Stimulated activated CD4-positive, alpha-beta T cell treated with anti-CD3 and anti-CD28 coated beads, Interleukin-15, amount 100 ng/mL, for 48 hours (primary cell): ENCODE measurements around the gene LENG9.
A peak's percentile ranks its signal among the peaks of the same experiment; 100 is the strongest.
"Not testable (repeated sequence)": the region's sequence is repeated elsewhere in the genome, so short reads cannot be mapped to it uniquely, and the experiment has no call there.

ENCODE experiments used
- DNase-seq, 2 donors: peaks; one replicate each; pipeline ENCODE4 v3.0.0-alpha.2; 2020; ENCODE audit warnings: low read depth in 2 of 2

The LENG9 gene

DNA sequence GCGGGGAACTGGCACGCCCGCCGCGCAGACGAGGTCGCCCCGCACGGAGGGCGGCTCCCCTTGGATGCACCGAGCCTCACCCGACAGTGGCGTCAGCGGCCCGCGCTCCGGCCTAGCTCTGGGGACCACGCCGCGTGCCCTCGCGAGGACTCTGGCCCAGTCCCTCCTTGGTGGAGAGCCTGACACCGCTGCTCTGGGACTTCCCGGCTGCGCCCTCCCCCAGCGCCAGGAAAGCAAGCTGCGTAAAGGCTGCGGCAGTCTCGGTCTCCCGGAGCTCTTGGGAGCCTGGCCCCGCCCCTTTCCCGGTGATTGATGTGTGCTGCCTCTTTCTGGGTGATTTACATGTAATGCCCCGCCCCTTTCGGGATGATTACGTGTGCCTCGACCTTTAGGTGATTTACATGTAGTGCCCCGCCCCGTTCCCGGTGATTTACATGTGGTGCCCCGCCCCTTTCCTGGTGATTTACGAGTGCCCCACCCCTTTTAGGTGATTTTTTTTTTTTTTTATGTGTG lies at the start of gene LENG9:
Gene LENG9 (minus strand): TSS at position 248 of the 513 bp plus-strand sequence. CDS start 252 bp downstream, outside the sequence.
- DNase-seq, result peak; percentile 98 to 99

DNA sequence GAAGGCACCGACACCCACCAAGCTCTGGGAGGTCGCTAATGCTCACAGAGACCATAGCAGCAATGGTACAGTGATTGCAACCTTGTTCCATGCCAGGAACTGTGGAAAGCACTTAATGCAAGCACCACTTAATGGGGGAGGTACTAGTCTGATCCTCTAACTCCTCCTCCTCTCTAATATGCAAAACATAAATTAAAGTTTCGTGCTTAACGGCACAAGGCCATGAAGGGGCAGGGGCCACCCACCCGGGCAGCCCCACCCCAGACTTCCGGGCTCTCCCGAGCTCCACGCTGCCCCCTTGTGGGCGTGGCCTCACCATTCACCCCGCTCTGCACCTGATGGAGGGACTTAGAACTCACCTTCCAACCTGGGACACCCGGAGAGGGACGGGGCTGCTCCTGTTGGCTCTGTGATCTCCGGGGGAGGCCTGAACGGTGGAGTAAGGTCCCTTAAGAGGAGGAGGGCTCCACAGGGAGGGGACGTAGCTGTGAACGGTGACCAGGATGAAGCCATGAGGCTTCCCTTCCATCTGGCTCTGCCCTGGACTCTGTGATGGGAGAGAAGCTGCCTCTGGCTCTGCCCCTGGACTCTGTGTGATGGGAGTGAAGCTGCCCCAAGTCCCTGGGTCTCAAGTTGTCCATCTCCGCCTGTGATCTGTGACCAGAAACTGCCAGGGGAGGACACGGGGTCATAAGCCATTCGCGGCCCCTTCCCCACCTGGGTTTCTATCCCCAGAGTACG lies 45.8 kb upstream of the LENG9 start:
- not testable (repeated sequence) for DNase-seq

DNA sequence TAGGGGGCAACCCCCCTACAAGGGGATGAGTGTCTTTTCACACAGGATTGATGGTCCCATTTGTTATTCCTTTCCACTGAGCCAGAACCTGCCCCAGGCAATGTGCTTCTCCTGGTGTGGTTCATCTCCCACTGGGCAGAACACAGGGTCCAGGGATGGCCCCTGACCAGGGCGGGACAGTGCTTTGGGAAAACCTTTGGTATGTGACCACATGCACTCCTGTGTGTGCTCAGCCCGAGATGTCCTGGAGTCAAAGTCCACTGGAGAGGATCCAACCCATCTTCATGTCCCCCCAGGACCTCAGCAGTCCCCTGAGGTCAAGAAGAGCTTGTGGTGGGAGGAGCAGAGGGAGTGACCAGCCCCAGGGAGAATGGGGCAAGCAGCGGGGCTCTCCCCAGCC lies 44.9 kb upstream of the LENG9 start:
- not testable (repeated sequence) for DNase-seq

DNA sequence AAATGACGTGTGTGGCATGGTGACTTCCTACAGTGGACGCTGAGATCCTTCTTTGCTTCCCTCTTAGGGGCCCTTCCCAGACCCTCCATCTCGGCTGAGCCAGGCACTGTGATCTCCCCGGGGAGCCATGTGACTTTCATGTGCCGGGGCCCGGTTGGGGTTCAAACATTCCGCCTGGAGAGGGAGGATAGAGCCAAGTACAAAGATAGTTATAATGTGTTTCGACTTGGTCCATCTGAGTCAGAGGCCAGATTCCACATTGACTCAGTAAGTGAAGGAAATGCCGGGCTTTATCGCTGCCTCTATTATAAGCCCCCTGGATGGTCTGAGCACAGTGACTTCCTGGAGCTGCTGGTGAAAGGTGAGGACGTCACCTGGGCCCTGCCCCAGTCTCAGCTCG lies 44.2 kb upstream of the LENG9 start:
- no peak for DNase-seq

DNA sequence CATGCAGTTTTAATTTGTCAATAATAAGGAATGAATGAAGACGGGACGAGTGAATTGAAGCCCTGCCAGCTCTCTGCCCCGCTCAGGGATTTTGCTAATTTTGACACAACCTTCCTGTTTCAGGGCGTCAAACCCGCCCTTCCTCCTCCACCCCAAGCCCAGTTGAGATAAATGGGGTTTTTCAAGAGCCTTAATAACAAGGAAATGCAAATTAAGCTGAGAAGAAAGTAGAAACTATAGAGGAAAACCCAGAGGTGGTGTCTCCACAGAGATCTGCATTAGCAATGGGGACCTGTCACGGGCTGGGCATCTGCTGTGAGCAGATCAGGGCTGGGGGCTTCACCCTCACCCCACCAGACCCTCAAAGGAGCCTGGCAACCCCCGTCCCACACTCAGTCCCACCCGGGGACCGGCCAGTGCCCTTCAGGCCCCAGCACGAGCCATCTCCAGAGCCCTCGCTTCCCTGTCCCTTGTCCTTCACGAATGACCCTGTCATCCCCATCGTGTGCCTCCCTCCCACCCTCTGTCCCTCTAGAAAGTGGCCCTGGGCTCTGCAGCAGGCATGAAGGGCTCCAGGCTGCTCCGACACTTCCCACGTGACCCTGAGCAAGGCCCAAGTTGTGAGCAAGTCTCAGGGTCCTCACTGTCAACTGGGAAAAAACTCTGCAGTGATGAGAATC lies 43.6 kb upstream of the LENG9 start:
- not testable (repeated sequence) for DNase-seq

DNA sequence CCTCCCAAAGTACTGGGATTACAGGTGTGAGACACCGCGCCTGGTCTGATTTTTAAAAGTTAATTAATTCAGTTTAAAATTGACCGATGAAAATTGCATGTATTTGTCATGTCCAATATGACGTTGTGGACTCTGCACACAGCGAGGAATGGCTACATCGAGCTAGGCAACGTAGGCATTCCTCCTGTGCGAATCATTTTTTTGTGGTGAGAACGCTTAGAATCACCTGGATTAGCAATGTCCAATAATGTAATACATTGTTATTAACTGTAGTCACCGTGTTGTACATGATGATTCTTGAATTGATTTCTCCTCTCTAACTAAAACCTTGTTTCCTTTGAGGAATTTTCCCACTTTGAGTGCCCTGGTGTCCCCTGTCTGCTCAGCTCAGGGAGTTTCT lies 42.5 kb upstream of the LENG9 start:
- DNase-seq, result no peak

DNA sequence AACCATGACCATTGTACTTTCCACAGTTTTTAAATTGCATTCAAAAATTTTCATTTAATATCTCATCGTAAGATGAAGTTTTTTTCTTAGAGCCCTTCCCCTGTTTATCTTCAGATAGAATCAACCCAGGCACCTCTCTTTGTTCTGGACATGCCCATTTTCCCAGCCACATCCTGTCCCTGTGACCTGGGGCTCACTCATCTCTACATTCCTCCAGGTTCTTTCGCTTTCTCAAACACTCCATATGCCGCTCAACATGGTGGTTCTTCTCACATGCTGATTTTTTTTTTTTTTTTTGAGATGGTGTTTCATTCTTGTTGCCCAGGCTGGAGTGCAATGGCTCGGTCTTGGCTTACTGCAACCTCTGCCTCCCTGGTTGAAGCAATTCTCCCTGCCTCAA lies 42.0 kb upstream of the LENG9 start:
- not testable (repeated sequence) for DNase-seq

DNA sequence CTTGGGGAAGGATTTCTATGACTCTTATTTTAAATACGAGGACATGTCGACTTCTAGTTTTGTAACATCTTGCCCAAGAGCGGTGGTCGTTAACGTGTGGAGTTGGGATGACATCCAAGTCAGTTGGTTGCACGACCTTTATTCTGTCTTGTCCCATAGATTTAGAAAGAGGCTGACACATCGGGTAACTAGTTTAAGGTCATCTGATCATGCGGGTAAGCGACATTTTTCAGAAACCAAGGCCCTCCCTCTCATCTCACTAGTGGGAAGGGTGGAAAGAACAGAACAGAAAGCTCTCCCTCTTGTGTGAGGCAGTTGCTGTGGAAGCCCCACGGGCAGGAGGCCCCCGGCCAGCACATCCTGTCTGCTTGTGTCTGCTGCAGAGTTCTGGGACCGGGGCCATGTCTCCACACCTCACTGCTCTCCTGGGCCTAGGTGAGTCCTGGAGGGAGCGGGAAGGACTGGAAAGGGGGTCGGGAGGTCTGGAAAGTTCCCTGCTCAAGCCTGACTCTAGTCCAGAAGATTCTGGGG lies 39.0 kb upstream of the LENG9 start, which contains the start of gene LAIR2:
Gene LAIR2 (plus strand): TSS at position 314 of the 531 bp plus-strand sequence. CDS start 88 bp downstream, at position 402.
- DNase-seq, result no peak

DNA sequence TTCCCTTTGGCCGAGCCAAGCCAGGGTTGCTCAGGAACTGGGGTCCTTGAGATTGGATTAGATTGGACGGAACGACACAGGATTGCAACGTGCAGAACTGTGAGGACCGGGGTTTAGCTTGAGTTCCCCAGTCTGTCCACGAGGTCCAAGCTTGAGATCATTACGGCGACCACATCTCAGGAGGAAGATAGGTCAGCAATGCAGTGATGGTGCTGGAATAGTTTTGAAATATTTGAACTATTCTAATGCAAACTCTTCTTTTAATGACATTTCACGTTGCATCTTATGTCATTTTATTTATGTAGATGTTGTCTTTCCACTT lies 34.8 kb upstream of the LENG9 start:
- not testable (repeated sequence) for DNase-seq

DNA sequence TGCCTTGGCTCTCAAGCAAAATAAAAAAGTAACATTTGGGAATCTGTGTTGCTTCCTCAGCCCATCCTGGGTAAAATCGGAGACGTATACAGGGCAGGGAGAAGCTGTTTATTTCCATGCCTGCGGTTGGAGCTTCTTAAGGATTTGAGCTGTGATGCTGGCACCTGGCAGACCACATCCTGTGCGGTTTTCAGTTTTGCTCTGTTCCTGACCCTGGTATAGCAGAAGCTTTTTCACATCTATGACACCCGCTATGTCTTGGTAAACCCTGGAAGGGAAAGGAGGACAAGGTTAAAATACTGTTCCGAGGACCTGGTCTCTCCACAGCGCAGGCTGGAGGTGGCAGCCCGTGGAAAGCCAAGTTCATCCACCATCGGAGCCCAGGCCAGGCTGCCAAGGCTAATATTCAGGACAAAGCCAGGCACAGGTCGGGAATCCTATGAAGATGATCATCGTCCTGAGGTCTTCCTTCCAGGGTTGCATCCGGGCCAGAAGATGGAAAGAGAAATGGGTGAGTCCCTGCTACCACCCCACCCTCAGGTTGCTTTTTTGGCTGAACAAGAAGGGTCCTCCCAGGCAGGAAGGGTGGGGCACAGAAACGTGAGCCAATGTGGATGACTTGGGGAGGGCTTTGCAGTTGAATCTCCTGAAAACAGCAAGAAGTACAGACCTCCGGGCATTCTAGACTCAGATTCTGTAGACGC lies 34.3 kb upstream of the LENG9 start:
- not testable (repeated sequence) for DNase-seq

DNA sequence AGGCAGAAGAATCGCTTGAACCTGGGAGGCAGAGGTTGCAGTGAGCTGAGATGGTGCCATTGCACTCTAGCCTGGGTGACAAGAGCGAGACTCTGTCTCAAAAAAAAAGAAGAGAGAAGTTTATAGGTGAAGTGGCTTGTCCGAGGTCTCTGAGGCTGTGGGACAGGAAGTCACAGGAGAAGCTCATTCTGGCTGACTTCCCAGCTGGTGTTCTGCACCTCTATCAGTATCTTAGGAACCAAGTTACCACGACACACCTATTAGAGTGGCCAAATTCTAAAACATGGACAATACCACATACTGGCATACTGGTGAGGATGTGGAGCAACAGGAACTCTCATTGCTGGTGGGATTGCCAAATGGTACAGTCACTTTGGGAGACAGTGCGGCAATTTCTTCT lies 31.7 kb upstream of the LENG9 start:
- DNase-seq, result not testable (repeated sequence)

DNA sequence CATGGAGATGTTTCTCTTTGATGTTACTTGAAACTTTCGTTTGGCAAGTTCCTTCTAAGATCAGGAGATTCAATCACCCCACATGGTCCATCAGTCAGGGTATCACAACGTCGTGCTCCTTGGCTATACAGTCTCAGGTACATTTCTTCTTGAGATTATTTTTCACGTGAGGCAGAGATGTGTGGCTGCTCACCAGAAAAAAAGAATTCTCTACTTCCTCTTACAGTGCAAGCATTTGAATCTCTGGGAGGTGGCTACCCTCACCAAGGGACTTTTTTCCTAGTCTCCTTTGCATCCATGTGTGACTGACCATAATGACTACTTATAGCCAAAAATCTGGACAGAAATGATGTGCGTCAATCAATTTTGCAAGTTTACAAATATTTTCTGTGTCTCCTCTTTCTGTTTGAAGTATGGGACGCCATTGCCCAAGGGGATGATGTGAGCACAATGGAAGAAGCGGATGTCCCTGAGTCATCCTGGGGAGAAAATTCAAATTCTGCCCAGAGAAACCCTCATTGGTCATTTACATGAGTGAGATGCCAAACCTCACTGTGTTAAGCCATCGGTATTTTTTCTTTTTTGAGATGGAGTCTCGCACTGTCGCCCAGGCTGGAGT lies 30.5 kb upstream of the LENG9 start:
- no peak for DNase-seq

DNA sequence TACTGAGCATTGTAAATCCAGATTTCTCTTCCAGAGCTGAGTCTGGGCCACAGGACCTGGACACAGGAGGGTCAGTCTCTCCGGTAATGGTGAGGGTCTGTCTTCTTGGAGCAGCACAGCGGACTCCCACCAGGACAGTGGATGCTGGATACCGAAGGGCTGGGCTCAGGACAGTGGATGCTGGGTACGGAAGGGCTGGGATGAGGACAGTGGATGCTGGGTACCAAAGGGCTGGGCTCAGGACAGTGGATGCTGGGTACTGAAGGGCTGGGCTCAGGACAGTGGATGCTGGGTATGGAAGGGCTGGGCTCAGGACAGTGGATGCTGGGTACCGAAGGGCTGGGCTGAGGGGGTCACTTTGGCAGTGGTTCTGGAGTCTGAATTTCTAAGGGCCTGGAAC lies 29.5 kb upstream of the LENG9 start:
- not testable (repeated sequence) for DNase-seq

DNA sequence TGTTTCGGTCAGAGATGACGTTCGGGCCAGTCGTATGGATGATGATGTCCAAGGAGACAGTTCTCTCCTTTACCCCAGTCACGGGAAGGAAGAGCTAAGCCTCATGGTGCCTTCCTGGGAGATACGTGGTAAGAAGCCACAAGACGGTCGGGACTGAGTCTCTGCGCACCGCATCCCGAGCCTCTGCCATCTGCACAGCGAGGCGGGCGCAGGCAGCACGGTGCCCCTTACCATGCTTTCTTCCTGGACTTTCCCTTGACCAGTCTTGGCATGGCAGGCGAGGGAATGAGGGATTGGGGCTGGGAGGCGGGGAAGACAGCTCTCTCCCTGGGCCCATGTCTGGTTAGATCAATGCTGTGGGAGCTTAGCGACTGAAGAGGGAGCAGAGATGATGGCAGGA lies 29.0 kb upstream of the LENG9 start:
- DNase-seq, result no peak

DNA sequence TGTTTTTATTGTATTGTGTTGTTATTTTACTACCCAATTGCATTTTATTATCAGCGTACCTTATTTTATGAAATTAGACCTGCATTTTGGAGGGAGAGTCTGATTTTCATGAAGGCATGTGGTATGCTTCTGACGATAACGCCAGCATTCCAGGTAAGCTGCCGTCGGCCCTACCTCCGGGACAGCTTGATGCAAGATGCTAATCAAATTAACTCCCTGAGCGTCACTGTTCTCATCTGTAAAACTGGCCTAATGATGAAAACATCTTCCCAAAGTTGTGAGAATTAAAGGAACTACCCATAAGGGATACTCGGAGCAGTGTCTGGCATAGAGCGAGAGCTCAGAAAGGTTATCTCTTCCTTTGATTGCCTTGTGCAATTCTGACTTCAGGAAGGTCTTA lies 26.2 kb upstream of the LENG9 start:
- DNase-seq, result no peak

DNA sequence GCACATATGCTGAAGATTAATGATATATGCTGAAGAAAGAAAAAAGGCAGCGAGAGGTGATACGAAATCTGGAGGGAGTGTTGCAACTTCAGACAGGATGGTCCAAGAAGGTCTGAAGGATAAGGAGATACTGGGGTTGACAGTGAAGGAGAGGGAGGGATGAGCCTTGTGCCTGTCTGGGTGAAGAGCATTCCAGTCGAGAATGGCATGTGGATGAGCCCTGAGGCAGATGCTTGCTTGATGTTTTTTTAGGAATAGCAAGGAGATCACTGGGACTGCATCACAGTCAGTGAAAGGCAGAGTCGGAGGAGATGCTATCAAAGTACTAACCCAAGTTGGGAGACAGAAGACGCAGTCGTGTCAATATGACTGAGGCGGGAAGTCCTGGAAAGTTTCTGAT lies 25.8 kb upstream of the LENG9 start:
- DNase-seq, result no peak

DNA sequence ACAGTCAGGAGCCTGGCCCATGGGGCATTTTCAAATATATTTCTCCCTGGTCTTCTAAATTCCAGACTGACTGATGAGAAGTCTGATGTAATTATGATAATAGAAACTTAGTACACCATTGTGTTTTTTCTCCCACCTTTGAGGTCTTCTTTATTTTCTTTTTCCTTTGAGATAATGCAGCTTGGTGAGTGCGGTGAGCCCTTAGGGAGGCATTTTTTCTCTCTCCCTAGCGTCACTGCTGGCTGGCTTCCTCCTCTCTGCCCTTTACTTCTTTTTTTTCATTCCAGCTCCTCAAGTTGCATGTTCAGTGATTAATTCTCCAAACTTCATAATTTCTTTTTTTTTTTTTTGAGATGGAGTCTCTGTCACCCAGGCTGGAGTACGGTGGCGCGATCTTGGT lies 22.3 kb upstream of the LENG9 start:
- DNase-seq, result no peak

DNA sequence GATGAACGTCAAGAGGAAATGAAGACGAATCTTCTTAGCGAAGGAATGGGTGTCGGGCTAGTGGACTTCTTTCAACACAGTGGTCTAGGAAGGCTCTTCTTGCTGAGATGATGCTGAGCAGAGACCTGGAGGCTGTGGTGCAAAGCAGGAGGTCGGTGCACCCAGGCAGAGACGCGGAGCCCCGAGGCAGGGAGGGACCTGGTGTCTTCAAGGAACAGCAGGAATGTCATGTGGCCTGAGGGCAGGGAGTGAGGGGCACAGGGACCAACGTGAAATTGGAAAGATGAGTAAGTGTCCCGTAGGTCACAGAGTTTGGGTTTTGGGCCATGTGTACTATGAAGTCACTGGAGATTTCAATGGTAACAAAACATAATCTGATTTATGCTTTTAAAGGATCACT lies 20.9 kb upstream of the LENG9 start:
- DNase-seq, result no peak

DNA sequence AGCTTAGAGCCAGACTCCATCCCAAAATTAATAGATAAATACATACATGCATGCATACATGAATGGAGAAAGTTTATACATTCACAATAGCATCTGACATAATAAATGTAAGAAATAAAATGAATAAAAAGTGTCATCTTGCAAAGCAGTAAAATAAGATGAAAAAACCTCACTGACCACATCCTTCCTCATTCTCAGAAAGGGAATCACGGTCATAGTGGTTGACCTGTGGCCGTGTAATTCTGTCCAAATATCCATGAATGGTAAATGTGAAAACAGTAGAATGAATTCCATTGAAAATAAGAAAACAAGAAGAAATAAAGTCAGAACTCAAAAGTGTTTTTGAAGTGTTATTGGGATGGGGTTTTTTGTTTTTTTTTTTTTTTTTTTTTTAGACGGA lies 19.3 kb upstream of the LENG9 start:
- no peak for DNase-seq

DNA sequence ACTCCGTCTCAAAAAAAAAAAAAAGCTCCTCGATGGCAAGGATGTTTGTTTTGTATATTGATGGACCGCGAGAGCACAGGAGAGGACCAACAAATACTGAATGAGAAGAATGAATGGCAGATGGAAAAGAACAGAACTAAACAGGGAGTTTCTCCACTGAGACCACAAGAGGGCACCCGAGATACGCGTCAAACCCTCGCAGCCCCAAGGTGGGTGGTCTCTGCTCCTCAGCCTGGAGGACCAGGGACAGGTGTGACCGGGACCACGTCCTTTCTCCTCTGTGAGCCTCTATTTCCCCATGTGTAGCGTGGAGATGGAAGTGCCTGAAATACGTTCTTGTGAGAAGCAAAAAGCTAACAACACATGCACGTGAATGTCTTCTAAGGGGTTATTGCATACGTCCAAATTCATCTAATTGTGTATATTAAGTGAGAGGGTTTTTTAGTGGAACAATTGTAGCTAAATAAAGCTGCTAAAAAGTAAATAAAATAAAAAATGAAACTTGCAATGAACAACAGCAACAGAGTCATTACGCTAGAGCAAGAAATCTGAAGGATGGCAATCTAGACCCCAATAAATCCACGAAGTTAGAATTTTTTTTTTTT lies 17.9 kb upstream of the LENG9 start:
- no peak for DNase-seq

DNA sequence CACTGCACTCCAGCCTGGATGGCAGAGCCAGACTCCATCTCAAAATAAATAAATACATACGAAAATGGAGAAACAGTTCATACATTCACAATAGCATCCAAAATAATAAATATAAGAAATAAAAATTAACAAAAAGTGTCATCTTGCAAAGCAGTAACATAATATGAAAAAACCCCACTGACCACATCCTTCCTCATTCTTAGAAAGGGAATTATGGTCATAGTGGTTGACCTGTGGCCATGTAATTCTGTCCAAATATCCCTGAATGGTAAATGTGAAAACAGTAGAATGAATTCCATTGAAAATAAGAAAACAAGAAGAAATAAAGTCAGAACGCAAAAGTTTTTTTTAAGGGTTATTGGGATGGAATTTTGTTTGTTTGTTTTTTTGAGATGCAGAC lies 16.5 kb upstream of the LENG9 start:
- no peak for DNase-seq
